ENCODE data around the gene MTA1. TPM values are rescaled to one million over a fixed set of nuclear protein-coding genes. Genes with fewer than 3 reads are reported as not detected.

MTA1 gene
- total RNA-seq, 1 donor = 33.9 TPM

DNA sequence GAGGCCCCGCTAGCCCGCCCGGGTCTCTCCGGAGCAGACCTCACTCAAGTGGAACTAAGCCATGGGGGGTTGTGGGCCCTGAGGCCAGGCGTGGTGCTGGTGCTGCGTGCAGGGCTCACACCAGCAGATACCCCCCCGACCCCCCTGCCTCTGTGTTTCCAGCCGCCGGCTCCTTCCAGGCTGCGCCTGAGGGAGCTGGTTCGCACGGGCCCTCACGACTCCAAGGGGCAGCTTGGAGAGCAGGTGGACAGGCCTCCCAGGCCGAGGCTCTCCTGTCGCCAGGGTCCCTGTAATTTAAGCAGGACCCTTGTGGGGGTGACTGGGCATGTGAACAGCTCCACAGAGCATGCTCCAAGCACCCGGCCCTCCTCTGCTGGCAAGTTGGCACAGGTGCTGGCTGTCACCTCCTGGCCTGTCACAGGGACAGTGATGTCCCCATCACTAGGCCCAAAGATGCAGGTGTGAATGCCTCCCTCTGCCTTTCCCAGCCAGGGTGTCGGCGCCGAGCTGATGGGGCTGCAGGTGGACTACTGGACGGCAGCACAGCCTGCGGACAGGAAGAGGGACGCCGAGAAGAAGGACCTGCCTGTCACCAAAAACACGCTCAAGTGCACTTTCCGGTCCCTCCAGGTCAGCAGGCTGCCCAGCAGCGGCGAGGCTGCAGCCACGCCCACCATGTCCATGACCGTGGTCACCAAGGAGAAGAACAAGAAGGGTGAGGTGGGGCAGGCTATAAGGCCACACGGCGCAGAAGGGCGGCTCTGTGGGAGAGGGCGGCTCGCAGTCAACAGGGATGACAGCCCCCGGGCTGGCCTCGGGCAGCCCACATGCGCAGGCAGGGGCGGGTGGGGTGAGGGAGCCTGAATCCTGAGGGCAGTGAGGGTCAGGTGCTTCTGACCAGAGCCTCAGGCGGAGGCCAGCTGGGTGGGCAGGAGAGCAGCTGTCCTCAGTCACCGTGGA lies 27.2 kb upstream of the MTA1 start:
- no peaks in the 10 kb centered on the region for H3K9me3 ChIP-seq (ENCODE audit: low read depth, low read length)
- H3K27me3 ChIP-seq (ENCODE audit: insufficient read depth, low read length) = no peaks in the 10 kb centered on the region
- no peak overlapping the region for H3K4me3 ChIP-seq (ENCODE audit: low read length)
- peaks cover 81% of the 10 kb centered on the region for H3K4me1 ChIP-seq (ENCODE audit: insufficient read depth, low read length)

DNA sequence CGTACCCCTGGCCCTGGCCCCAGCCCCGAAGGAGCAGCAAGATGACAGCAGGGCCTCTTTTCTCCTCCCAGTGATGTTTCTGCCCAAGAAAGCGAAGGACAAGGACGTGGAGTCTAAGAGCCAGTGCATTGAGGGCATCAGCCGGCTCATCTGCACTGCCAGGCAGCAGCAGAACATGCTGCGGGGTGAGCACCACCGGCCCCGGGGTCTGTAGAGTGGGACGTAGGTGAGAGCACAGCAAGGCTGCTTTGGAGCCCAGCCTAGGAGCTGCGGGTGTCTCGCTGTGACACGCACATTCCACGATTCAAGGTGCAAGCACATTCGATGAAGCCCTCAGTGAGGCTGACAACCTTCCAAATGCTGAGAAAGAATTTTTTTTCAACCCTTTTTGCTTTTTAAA lies 26.5 kb upstream of the MTA1 start:
- Histone ChIP-seq H3K9me3 (ENCODE audit: low read depth, low read length) (no peaks in the 10 kb centered on the region), H3K4me3 (ENCODE audit: low read length) (no peak overlapping the region), H3K27me3 (ENCODE audit: insufficient read depth, low read length) (no peaks in the 10 kb centered on the region), H3K4me1 (ENCODE audit: insufficient read depth, low read length) (peaks cover 79% of the 10 kb centered on the region)

DNA sequence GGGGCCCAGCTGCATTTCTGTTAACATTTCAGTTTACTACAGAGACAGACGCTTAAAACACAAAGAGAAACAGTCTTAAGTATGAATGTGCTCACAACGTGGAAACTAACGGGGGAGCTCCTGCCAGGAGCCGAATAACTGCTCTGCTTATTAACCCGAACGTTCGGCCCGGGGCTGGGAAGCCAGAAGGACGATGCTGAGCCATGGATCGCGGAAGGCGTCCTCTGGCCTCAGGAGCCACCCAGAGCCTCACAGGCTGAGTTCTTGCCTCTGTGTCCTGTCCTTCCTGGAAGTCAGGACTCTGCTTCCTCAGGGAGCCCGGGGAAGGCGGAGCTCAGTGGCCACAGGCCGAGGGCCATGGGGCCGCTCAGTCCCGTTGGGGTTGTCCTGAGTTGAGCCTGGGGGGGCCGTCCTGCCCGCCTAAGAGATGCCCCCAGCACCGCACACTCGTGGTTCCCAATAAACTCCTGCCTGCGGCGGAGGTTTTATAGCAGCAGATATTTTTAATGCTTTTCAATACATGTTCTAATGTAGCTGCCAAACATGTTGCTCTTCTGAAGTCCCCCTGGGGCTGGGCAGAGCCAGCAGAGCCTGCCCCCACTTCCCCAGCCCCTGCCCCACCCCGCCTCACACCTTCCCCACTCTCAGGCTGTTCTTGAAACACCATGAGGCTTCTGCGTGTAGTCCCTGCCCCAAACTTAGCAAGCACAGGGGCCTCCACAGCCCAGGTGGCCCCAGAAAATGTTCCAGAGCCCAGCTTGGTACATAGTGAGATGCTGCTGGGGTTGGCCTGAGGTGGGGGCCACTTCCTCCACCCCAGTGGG lies 24.7 kb upstream of the MTA1 start:
- Histone ChIP-seq H3K4me3 (ENCODE audit: low read length) (no peak overlapping the region), H3K27me3 (ENCODE audit: insufficient read depth, low read length) (no peaks in the 10 kb centered on the region), H3K9me3 (ENCODE audit: low read depth, low read length) (no peaks in the 10 kb centered on the region), H3K4me1 (ENCODE audit: insufficient read depth, low read length) (peaks cover 75% of the 10 kb centered on the region)

DNA sequence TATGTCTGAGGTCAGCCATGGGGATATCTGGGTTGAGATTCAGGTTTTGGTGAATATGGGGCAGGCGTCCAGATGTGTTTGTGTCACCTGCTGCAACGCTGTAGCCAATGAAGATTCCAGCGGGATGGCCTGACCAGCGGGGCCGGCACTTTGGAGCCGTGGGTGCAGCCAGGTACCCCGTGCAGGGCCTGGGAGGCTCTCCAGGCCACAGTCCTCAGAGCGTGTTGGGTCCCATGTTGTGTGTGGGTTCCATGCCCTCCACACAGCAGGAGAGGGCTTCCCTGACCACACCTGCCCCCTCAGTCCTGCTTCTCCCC lies 24.1 kb upstream of the MTA1 start:
- Histone ChIP-seq H3K9me3 (ENCODE audit: low read depth, low read length) (no peaks in the 10 kb centered on the region), H3K27me3 (ENCODE audit: insufficient read depth, low read length) (no peaks in the 10 kb centered on the region), H3K4me1 (ENCODE audit: insufficient read depth, low read length) (peaks cover 73% of the 10 kb centered on the region), H3K4me3 (ENCODE audit: low read length) (no peak overlapping the region)

DNA sequence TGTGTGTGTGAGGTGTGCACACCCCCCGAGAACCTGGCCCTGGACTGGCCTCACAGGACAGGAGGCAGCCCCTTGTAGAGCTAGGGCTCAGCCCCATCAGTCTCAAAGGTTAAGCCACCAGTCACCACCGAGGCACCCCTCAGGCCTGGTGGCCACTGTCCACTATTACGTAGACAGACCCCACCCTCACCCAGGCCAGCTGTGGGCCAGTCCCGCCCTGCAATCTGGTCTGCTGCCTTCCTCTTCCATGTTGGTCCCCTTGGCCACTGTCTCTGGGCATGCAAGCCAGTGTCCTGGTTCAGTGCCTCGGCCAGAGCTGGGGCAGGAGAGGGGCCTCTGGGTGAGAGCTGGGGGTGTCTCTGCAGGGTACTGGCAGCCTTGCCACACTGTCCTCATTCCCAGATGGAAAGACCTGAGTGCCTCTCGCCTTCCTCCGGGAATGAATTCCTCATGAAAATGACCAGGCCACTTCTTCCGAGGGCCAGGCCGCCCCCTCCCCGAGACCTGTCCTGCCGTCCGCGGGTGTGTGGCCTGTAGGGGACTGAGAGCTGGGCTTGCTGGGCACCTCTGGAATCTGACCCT lies 22.2 kb upstream of the MTA1 start:
- peaks cover 66% of the 10 kb centered on the region for H3K4me1 ChIP-seq (ENCODE audit: insufficient read depth, low read length)
- H3K4me3 ChIP-seq (ENCODE audit: low read length) = peak overlapping the region; percentile 60

DNA sequence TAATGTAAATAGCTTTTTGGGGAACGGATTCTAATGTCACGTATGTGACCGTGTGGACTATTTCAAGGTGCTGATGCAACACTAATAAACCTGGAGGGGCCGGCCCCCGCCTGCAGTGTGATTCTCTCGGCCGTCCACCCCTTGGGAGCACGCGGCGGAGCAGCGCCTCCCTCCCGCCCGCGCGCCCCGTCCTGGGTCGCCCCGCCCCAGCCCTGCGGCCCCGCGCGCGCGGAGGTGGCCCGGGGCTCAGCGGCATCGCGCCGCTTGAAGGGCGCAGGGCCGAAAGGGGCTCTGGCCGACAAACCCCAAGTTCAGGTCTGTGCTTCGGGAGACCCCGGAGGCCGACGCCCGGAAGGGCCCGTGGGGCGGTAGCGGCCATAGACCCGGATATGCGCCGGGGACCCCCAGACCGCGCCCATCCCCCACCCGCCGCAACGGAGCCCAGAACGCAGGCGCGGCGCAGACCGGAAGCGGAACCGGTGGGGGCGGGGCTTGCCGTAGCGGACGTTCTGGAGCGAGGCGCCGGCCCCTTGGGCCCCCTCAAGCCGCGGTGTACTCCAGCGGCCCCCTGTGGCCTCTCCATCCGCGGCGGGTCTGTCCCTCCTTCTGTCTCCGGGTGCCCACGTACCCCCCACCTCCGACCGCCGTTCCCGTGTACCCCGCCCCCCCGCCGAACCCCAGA lies 21.4 kb upstream of the MTA1 start, which contains the start of gene TEX22:
TSS of gene TEX22 (plus strand) at position 495 of the 682 bp plus-strand sequence. CDS start 803 bp downstream, outside the sequence.
- Histone ChIP-seq H3K4me3 (ENCODE audit: low read length) (peak within 1 kb of the TSS; percentile 60), H3K9me3 (ENCODE audit: low read depth, low read length) (no peaks in the 10 kb centered on the region), H3K4me1 (ENCODE audit: insufficient read depth, low read length) (peaks cover 61% of the 10 kb centered on the region), H3K27me3 (ENCODE audit: insufficient read depth, low read length) (no peaks in the 10 kb centered on the region)

More for the DNA sequence above, 22.2 kb upstream of the MTA1 start:
- Histone ChIP-seq H3K9me3 (ENCODE audit: low read depth, low read length) (no peaks in the 10 kb centered on the region), H3K27me3 (ENCODE audit: insufficient read depth, low read length) (no peaks in the 10 kb centered on the region)

DNA sequence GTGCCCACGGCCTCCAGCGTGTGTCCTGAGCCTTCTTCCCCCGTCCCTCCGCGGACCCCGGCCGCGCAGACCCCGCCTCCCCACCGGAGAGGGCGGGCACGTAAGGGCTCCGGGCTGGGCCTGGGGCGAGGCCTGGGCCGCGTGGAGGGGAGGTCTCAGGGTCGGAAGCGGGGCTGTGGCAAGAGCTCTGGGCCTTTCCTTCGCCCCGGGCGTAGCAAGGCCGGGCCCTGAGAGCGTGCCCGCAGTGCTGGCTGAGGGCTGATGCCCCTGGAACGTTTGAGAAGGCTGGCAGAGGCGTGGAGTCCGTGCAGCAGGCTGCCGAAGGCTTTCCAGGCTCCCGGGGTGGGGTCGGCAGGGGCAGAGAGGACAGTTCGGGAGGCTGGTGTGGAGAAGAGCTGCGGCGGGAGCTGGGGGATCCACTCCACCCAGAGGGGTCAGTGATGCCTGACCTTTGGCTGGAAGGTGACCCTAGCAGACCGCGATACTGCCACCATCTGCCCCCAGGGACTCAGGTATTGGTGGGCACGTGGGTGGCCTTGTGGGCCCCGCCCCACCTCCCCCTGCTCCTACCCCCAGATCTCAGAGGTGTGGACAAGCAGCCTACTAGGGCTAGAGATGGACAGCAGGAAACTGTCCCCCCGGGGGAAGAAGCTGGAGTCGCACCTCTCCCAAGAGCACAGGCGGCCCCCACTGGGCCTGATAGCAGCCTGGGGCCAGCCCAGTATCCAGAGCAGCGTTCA lies 20.7 kb upstream of the MTA1 start:
- no peaks in the 10 kb centered on the region for H3K9me3 ChIP-seq (ENCODE audit: low read depth, low read length)
- H3K27me3 ChIP-seq (ENCODE audit: insufficient read depth, low read length) = no peaks in the 10 kb centered on the region
- peaks cover 58% of the 10 kb centered on the region for H3K4me1 ChIP-seq (ENCODE audit: insufficient read depth, low read length)
- H3K4me3 ChIP-seq (ENCODE audit: low read length) = peak overlapping the region; percentile 60

DNA sequence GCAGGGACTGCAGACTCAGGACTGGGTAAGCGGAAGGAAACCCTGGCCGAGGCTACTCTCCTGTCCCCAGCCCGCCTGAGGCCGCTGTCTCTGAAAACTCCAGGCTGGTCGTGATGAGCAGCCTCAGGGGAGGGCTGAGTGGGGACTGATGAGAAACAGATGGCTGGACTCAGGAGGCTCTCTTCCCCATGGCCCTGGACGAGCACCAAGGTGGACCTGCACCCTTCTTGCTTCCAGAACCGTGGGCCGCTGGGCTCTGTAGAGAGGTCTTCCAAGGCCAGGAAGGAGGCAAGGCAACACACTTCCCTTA lies 20.2 kb upstream of the MTA1 start:
- H3K4me3 ChIP-seq (ENCODE audit: low read length) = no peak overlapping the region
- H3K4me1 ChIP-seq (ENCODE audit: insufficient read depth, low read length) = peaks cover 57% of the 10 kb centered on the region
- no peaks in the 10 kb centered on the region for H3K27me3 ChIP-seq (ENCODE audit: insufficient read depth, low read length)
- H3K9me3 ChIP-seq (ENCODE audit: low read depth, low read length) = no peaks in the 10 kb centered on the region

DNA sequence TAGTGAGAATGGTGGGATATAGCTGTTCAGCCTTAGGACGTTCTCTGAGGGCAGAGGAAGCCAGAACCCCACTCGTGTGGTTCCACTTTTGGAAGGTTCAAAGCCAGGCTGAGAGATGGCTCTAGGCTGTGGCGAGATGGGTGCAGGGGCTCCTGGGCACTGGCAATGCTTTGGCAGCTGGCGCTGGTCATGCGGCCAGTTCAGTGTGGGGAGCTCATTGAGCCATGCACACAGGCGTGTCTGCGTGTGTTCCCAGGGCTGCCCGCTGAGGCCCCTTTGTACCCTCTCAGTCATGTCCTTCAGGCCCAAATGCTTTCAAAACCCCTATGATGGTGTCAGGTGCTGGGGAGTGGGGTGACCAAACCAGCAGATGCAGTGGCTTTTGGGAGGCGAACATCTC lies 19.6 kb upstream of the MTA1 start:
- no peaks in the 10 kb centered on the region for H3K27me3 ChIP-seq (ENCODE audit: insufficient read depth, low read length)
- H3K4me3 ChIP-seq (ENCODE audit: low read length) = no peak overlapping the region
- peaks cover 57% of the 10 kb centered on the region for H3K4me1 ChIP-seq (ENCODE audit: insufficient read depth, low read length)
- no peaks in the 10 kb centered on the region for H3K9me3 ChIP-seq (ENCODE audit: low read depth, low read length)

DNA sequence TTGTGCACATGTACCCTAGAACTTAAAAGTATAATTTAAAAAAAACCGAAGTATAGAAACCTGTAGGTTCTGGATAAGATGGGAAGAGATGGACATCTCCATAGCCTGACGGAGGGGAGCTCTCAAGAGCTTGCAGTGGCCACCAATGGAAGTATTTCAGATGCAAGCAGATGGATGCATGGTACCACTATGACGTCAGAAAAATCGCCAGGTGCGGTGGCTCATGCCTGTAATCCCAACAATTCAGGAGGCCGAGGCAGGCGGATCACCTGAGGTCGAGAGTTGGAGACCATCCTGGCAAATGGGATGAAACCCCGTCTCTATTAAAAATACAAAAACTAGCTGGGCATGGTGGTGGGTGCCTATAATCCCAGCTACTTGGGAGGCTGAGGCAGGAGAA lies 17.9 kb upstream of the MTA1 start:
- H3K4me1 ChIP-seq (ENCODE audit: insufficient read depth, low read length) = peaks cover 55% of the 10 kb centered on the region
- H3K9me3 ChIP-seq (ENCODE audit: low read depth, low read length) = no peaks in the 10 kb centered on the region
- no peak overlapping the region for H3K4me3 ChIP-seq (ENCODE audit: low read length)
- H3K27me3 ChIP-seq (ENCODE audit: insufficient read depth, low read length) = no peaks in the 10 kb centered on the region

DNA sequence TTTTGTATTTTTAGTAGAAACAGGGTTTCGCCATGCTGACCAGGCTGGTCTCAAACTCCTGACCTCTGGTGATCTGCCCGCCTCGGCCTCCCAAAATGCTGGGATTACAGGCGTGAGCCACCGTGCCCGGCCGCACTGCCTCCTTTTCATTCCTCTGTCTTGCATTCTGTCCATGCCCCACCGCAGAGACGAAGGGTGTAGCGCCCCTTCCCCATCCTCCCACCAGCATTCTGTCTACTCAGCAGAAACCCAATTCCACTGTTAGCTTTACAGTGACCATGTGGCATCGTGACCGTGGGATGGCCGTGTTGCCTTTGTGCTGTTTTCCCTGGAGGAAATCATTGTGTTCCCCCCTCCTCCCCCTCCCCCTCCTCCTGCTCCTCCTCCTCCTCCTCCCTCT lies 11.0 kb upstream of the MTA1 start:
- Histone ChIP-seq H3K9me3 (ENCODE audit: low read depth, low read length) (no peaks in the 10 kb centered on the region), H3K4me3 (ENCODE audit: low read length) (no peak overlapping the region), H3K27me3 (ENCODE audit: insufficient read depth, low read length) (peaks cover 19% of the 10 kb centered on the region), H3K4me1 (ENCODE audit: insufficient read depth, low read length) (peaks cover 54% of the 10 kb centered on the region)

DNA sequence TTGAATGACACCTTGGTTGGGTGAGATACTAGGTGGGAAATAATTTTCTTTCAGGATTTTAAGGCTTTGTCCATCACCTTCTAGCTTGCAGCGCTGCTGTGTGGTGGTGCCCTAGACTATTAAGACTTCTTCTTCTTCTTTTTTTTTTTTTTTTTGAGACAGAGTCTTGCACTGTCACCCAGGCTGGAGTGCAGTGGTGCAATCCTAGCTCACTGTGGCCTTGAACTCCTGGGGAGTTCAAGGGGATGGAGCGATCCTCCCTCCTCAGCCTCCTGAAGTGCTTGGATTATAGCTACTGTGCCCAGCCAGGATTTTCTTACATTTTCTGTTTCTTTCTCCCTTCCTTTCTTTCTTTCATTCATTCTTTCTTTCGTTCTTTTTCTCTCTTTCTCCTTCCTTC lies 10.3 kb upstream of the MTA1 start:
- Histone ChIP-seq H3K4me1 (ENCODE audit: insufficient read depth, low read length) (peaks cover 52% of the 10 kb centered on the region), H3K9me3 (ENCODE audit: low read depth, low read length) (no peaks in the 10 kb centered on the region), H3K4me3 (ENCODE audit: low read length) (no peak overlapping the region), H3K27me3 (ENCODE audit: insufficient read depth, low read length) (peaks cover 24% of the 10 kb centered on the region)

DNA sequence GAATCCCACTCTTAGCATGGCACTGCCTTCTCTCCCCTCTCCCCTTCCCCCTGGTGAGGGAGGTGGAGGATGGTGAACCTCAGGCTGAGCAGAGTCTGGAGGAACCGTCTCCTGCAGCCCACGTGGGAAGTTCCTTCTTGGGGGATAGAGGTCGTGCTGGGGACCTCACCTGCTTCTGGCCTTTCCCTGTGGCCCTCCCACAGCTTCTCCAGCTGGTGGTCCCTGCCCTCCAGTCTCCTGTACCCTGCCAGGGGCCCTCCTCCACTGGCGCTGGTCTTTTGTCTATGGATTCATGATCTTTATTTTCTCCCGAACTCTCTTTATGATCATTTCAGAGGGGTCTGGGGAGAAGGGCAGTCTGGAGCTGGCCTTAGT lies 9.0 kb upstream of the MTA1 start:
- no peak overlapping the region for H3K4me3 ChIP-seq (ENCODE audit: low read length)
- H3K9me3 ChIP-seq (ENCODE audit: low read depth, low read length) = no peaks in the 10 kb centered on the region
- H3K4me1 ChIP-seq (ENCODE audit: insufficient read depth, low read length) = peaks cover 54% of the 10 kb centered on the region
- peaks cover 25% of the 10 kb centered on the region for H3K27me3 ChIP-seq (ENCODE audit: insufficient read depth, low read length)

Measured in mononuclear cell (primary cell).